Activated naive CD4-positive, alpha-beta T cell treated with Interleukin-2 at 50 U/mL for 16 hours (primary cell): ENCODE measurements around the gene ZCCHC2.

Source experiments
- DNase-seq: peaks from one replicate; pipeline ENCODE4 v3.0.0-alpha.2; 2020

ZCCHC2 gene

GRCh38 chr18:62512532-62512931, 10.3 kb upstream of the ZCCHC2 start:
- no peak for DNase-seq

- DNase-seq, result no peak
Observed at GRCh38 chr18:62512996-62513395, 9.8 kb upstream of the ZCCHC2 start.

DNA sequence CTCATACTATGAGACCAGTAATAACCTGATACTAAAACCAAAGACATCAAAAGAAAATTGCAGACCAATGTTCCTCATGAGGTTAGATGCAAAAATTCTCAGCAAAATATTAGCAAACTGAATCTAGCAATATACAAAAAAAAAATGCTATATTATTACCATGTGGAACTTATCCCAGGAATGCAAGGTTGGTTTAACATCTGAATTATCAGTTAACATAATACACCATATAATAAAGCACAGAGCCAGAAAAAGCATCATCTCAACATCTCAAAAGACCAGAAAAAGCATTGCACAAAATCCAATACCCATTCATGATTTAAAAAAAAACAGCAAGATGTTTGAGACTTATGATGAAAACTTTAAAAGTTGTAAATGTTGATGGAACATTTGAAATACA, 8.3 kb upstream of the ZCCHC2 start:
- no peak for DNase-seq

GRCh38 chr18:62516242-62516641, 6.6 kb upstream of the ZCCHC2 start:
- DNase-seq, result no peak

DNA sequence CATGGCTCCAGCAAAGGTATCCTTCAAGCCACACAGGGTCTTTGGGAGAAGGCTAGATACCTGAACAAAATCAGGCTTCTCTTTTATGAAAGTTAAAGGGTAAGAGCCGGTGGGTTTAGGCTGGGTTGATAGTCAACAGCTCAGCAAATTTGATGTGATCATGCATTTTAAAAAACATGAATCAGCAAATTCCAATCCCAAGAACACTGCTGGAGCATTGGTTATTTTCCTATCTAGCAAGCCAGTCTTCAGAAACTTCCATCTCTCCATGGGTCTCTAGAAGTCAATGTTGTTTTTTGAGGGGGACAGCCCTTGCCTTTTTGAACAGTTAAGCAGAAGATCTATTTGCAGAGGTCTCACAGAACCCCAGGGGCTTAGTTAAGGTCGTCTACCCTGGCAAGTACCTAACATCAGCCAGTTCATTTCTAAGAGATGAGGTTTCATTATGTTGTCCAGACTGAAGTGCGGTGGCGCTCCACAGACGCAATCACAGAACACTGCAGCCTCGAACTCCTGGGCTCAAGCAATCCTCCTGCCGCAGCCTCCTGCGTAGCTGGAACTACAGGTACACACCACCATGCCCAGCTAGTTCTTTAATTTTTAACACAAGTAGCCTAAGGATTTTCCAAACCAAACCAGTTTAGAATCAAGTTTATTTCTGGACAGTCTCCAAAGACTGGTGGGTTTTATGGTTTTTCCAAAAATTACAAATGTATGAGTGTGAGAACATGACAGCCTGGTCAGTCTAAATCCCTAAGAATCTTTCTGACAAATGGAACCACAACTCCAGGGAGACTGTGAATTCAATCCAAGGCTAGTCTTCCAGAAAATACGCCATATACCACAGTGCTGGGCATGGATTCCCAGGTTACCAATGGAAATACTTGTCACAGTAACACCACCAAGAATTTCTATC, 4.1 kb upstream of the ZCCHC2 start:
- DNase-seq, result no peak

GRCh38 chr18:62519684-62520083, 3.1 kb upstream of the ZCCHC2 start:
- DNase-seq, result no peak

- DNase-seq, result no peak
Observed at GRCh38 chr18:62521082-62521481, 1.7 kb upstream of the ZCCHC2 start.

GRCh38 chr18:62521593-62521992, 1.2 kb upstream of the ZCCHC2 start:
- no peak for DNase-seq

- no peak for DNase-seq
Observed at GRCh38 chr18:62522178-62522503, 684 bp upstream of the ZCCHC2 start.

DNA sequence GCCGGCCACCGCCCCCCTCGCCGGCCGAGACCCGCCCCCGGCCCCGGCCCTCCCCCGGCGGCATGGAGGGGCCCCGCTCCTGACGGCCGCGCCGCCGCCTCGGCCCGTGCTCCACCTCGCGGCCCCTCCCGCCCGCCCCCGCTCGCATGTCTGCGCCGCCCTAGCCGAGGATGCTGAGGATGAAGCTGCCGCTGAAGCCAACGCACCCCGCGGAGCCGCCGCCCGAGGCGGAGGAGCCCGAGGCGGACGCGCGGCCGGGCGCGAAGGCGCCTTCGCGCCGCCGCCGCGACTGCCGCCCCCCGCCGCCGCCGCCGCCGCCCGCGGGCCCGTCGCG, 397 bp downstream of the ZCCHC2 start:
- DNase-seq, result no peak

DNA sequence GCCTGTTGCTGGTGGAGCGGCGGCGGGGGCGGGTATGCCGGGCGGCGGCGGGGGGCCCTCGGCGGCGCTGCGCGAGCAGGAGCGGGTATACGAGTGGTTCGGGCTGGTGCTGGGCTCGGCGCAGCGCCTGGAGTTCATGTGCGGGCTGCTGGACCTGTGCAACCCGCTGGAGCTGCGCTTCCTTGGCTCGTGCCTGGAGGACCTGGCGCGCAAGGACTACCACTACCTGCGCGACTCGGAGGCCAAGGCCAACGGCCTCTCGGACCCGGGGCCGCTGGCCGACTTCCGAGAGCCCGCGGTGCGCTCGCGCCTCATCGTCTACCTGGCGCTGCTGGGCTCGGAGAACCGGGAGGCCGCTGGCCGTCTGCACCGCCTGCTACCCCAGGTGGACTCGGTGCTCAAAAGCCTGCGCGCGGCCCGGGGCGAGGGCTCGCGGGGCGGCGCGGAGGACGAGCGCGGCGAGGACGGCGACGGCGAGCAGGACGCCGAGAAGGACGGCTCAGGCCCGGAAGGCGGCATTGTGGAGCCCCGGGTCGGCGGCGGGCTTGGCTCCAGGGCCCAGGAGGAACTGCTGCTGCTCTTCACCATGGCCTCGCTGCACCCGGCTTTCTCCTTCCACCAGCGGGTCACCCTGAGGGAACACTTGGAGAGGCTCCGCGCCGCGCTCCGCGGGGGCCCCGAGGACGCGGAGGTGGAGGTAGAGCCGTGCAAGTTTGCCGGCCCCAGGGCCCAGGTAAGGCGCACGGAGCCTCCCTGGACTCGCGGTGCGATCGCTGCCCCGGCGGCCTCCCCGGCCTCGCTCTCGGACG, 1.0 kb downstream of the ZCCHC2 start:
- DNase-seq, result peak; percentile 61

DNA sequence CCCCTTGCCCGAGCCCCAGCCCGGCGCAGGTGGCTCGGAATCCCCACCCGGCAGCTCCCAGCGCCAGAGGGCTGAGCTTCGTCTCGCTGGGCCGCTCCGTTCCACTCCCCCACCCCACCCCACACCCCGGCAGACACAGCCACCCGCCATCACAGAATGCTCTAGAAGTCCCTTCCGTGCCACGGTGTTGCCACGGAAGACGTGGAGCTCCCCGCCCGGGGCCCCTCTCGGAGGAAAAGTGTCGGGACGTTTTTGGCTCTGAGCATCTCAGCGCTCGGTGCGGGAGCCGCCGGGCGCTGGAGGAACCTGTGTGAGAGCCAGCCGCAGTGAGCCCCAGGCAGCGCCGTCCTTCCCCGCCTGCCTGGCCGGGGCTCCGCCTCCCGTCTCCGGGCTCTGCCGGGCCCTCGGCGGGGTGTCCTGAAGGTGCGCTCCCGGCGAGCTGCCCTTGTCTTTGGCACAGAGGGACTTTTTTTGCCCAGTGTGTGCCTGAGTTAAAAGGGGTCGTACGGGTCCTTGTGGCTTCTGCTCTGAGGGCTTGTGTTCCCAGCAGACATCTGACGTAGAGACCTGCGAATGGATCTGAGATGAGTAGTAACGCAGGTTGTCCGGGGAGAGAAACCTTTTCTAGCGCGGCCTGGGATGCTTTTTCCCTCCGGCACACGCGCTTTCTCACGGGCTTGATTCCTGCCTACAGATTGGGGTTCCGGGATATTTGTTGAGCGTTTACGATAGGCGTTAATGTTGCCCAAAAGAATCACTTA, 1.8 kb downstream of the ZCCHC2 start:
- peak; percentile 63 for DNase-seq

DNA sequence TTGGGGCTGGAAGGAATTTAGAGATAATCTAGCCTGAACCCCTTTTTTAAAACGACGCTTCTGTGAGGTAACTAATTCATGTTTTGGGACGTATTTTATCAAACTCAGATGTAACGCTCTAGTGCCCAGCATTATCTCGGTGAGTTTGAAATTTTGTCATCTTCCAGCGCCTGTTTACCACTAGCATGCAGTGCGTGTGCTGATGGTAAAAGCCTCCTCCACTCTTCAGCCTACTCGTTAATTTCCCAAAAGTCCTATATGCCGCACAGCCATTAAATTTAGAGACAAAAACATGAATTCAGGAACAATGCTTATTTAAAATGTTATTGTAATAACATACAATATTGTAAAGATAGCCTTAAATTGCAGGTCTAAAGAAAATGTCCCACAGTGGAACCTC, 2.8 kb downstream of the ZCCHC2 start:
- DNase-seq, result no peak

GRCh38 chr18:62526098-62527025, 3.5 kb downstream of the ZCCHC2 start:
- DNase-seq, result peak; percentile 70

- DNase-seq, result no peak
Observed at GRCh38 chr18:62529597-62529996, 6.8 kb downstream of the ZCCHC2 start.

GRCh38 chr18:62531078-62531477, 8.3 kb downstream of the ZCCHC2 start:
- no peak for DNase-seq

DNA sequence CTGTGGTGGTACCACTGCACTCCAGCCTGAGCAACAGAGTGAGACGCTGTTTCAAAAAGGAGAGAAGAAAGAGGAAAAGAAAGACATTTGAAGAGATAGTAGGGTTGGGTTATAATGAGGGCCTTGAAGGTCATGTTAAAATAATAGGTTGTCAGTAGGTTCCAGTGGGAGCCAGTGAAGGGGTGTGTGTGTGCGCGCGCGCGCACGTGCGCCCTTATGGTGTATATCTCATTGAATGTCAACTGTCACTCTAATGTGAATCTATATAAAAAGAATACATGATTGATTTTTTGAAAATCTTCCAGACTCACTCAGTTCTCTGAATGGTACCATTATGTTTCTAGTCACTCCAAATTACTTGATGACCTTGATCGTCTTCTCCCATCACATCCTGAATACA, 9.1 kb downstream of the ZCCHC2 start:
- DNase-seq, result no peak

GRCh38 chr18:62536005-62536404, 13.2 kb downstream of the ZCCHC2 start:
- no peak for DNase-seq

DNA sequence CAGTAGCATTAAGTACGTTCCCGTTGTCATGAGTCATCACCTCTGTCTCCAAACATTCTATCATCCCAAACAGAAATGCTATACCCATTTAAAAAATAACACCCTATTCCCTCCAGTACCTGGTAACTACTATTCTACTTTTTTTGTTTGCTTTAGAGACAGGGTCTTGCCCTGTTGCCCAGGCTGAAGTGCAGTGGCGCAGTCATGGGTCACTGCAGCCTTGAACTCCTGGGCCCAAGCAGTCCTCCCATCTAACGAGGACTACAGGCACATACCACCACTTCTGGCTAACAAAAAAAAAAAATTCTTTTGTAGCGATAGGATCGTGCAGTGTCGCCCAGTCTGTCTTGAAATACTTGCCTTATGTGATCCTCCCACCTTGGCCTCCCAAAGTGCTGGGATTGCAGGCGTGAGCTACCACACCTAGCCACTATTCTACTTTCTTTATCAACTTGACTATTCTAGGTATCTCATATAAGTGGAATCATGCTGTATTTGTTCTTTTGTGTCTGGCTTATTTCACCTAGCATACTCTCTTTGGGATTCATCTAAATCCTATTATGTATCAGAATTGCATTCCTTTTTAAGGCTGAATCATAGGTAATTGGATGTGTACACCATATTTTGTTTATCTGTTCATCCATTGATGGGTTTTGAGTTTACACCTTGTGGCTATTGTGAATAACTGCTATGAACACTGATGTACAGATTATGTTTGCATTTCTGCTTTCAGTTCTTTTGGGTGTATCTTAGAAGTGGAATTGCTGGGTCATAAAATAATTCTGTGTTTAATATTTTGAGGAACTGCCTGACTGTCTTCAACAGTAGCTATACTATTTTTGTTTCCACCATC, 14.4 kb downstream of the ZCCHC2 start:
- DNase-seq, result no peak

GRCh38 chr18:62537946-62538345, 15.1 kb downstream of the ZCCHC2 start:
- no peak for DNase-seq

- DNase-seq, result no peak
Observed at GRCh38 chr18:62538881-62539280, 16.1 kb downstream of the ZCCHC2 start.
